Activated CD4-positive, alpha-beta T cell treated with anti-CD3 and anti-CD28 coated beads for 4 hours (primary cell): ENCODE measurements around the gene ENGASE.

Source experiments
- DNase-seq, 2 donors: peaks; one replicate each; pipeline ENCODE4 v3.0.0-alpha.2; 2020

Gene ENGASE

GRCh38 chr17:79081571-79082276 lies 7.1 kb downstream of the ENGASE start:
- no peak for DNase-seq

- DNase-seq, result peak; percentile 29 to 37
Observed at GRCh38 chr17:79082311-79083190, 7.9 kb downstream of the ENGASE start.

GRCh38 chr17:79083191-79083971 lies 8.8 kb downstream of the ENGASE start:
- DNase-seq, result no peak

- DNase-seq, result no peak
Observed at GRCh38 chr17:79084291-79085153, 9.9 kb downstream of the ENGASE start.

GRCh38 chr17:79085154-79085920 lies 10.7 kb downstream of the ENGASE start:
- DNase-seq, result no peak

GRCh38 chr17:79085921-79086551 lies 11.4 kb downstream of the ENGASE start:
- no peak for DNase-seq

- no peak for DNase-seq
Observed at GRCh38 chr17:79086609-79087427, 12.2 kb downstream of the ENGASE start.

- DNase-seq, result peak; percentile 58 to 67
Observed at GRCh38 chr17:79087428-79088143, 13.0 kb downstream of the ENGASE start.

- no peak for DNase-seq
Observed at GRCh38 chr17:79088247-79088996, 13.8 kb downstream of the ENGASE start.

- no peak for DNase-seq
Observed at GRCh38 chr17:79088997-79089328, 14.3 kb downstream of the ENGASE start.

GRCh38 chr17:79089720-79090442 lies 15.3 kb downstream of the ENGASE start:
- DNase-seq, result no peak

GRCh38 chr17:79090443-79091225 lies 16.0 kb downstream of the ENGASE start:
- no peak for DNase-seq

- DNase-seq, result no peak
Observed at GRCh38 chr17:79091226-79091670, 16.6 kb downstream of the ENGASE start.

GRCh38 chr17:79092567-79092966 lies 17.9 kb downstream of the ENGASE start:
- no peak for DNase-seq

- DNase-seq, result no peak
Observed at GRCh38 chr17:79093270-79093669, 18.6 kb downstream of the ENGASE start.

GRCh38 chr17:79094261-79094660 lies 19.6 kb downstream of the ENGASE start:
- no peak for DNase-seq
